SK-N-MC (cell line): ENCODE results near the gene CLSTN1.

ENCODE experiments used
- EZH2 ChIP-seq: fragments of 200-600 bp; sonication (generic); IDR thresholded peaks from one replicate; pipeline ENCODE4 v1.6.1; 2017; ENCODE audit warnings: antibody characterized with exemption
- POLR2AphosphoS5 ChIP-seq: IDR thresholded peaks from 2 replicates; pipeline ENCODE4 v1.6.1; 2012; ENCODE audit warnings: mild to moderate bottlenecking, low read depth, low read length, borderline replicate concordance

- TF ChIP-seq EZH2 (no peak), POLR2AphosphoS5 (no peak)
These were observed 86.1 kb downstream of the CLSTN1 start for GRCh38 chr1:9737671-9738070.
